ENCODE results near the gene KLHL36.

DNA sequence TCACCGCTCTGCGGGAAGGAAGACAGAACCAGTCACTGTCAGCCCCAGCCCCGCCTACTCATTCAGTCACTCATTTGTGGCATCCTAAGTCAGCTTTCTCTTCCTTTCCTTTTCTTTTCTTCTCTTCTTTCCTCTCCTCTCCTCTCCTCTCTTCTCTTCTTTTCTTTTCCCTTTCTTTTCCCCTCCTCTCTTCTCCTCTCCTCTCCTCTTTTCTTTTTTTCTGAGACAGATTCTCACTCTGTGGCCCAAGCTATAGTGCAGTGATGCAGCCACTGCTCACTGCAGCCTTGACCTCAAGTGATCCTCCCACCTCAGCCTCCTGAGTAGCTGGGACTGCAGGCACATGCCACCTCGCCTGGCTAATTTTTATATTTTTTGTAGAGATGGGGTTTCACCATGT lies 10.6 kb upstream of the KLHL36 start:
- no peak for TF ChIP-seq ZNF232 (CRISPR knock-in tag; IDR thresholded peaks at IDR 0.05)
- TF ChIP-seq, protein P1, sequence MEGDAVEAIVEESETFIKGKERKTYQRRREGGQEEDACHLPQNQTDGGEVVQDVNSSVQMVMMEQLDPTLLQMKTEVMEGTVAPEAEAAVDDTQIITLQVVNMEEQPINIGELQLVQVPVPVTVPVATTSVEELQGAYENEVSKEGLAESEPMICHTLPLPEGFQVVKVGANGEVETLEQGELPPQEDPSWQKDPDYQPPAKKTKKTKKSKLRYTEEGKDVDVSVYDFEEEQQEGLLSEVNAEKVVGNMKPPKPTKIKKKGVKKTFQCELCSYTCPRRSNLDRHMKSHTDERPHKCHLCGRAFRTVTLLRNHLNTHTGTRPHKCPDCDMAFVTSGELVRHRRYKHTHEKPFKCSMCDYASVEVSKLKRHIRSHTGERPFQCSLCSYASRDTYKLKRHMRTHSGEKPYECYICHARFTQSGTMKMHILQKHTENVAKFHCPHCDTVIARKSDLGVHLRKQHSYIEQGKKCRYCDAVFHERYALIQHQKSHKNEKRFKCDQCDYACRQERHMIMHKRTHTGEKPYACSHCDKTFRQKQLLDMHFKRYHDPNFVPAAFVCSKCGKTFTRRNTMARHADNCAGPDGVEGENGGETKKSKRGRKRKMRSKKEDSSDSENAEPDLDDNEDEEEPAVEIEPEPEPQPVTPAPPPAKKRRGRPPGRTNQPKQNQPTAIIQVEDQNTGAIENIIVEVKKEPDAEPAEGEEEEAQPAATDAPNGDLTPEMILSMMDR (IDR thresholded peaks at IDR 0.05) = no peak
